DMS153 (cell line): Measurements from ENCODE around the gene TPBGL.

ENCODE experiments used
- DNase-seq: peaks from one replicate; lab custom pipeline; 2025; lab: John Stamatoyannopoulos, UW

The TPBGL gene

GRCh38 chr11:75246006-75246670 is 5.6 kb downstream of the TPBGL start:
- DNase-seq = no peak

GRCh38 chr11:75246671-75247350 is 6.2 kb downstream of the TPBGL start:
- DNase-seq = no peak

GRCh38 chr11:75248924-75249256 is 8.3 kb downstream of the TPBGL start:
- DNase-seq = no peak

- no peak for DNase-seq
These were observed 9.1 kb downstream of the TPBGL start for GRCh38 chr11:75249704-75250103.

GRCh38 chr11:75254326-75254725 is 13.8 kb downstream of the TPBGL start:
- no peak for DNase-seq

- DNase-seq = no peak
These were observed 20.0 kb downstream of the TPBGL start for GRCh38 chr11:75260396-75261170.

GRCh38 chr11:75261902-75262361 is 21.4 kb downstream of the TPBGL start:
- no peak for DNase-seq

GRCh38 chr11:75262436-75262835 is 21.9 kb downstream of the TPBGL start:
- no peak for DNase-seq

GRCh38 chr11:75262961-75263852 is 22.6 kb downstream of the TPBGL start:
- no peak for DNase-seq

GRCh38 chr11:75263944-75264349 is 23.4 kb downstream of the TPBGL start:
- DNase-seq = no peak

GRCh38 chr11:75264356-75264755 is 23.8 kb downstream of the TPBGL start:
- no peak for DNase-seq

GRCh38 chr11:75264971-75265370 is 24.4 kb downstream of the TPBGL start:
- DNase-seq = no peak

GRCh38 chr11:75265851-75266531 is 25.4 kb downstream of the TPBGL start:
- DNase-seq = no peak

GRCh38 chr11:75267171-75267970 is 26.8 kb downstream of the TPBGL start:
- DNase-seq = no peak

GRCh38 chr11:75268626-75269366 is 28.2 kb downstream of the TPBGL start:
- DNase-seq = no peak

GRCh38 chr11:75269367-75269660 is 28.7 kb downstream of the TPBGL start:
- no peak for DNase-seq

- DNase-seq = no peak
These were observed 29.3 kb downstream of the TPBGL start for GRCh38 chr11:75269896-75270295.

- DNase-seq = no peak
These were observed 30.4 kb downstream of the TPBGL start for GRCh38 chr11:75270896-75271418.

GRCh38 chr11:75271730-75272129 is 31.2 kb downstream of the TPBGL start:
- DNase-seq = no peak

- no peak for DNase-seq
These were observed 31.8 kb downstream of the TPBGL start for GRCh38 chr11:75272391-75272790.
